ENCODE data around the gene ITPR1.

DNA sequence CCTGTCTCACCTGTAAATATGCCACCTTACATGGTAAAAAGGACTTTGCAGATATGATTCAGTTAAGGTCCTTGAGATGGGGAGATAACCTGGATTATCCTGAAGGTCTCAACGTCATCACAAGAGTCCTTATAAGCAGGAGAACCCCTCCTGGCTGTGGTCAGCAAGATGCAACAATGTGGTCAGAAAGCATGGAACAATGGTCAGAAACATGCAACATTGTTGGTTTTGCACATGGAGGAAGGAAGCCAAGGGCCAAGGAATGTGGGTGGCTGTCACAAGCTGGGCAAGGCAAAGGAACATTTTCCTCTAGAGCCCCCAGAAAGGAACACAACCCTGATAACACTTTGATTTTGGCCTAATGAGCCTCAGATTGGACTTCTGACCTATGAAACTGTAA, 16.7 kb upstream of the ITPR1 start:
- TF ChIP-seq SIN3A (IDR thresholded peaks at IDR 0.05; ENCODE audit: borderline replicate concordance, insufficient read depth, low read length) (no peak), TAF1 (IDR thresholded peaks at IDR 0.05; ENCODE audit: borderline replicate concordance, insufficient read depth, low read length) (no peak)
- TF ChIP-seq, protein P1, sequence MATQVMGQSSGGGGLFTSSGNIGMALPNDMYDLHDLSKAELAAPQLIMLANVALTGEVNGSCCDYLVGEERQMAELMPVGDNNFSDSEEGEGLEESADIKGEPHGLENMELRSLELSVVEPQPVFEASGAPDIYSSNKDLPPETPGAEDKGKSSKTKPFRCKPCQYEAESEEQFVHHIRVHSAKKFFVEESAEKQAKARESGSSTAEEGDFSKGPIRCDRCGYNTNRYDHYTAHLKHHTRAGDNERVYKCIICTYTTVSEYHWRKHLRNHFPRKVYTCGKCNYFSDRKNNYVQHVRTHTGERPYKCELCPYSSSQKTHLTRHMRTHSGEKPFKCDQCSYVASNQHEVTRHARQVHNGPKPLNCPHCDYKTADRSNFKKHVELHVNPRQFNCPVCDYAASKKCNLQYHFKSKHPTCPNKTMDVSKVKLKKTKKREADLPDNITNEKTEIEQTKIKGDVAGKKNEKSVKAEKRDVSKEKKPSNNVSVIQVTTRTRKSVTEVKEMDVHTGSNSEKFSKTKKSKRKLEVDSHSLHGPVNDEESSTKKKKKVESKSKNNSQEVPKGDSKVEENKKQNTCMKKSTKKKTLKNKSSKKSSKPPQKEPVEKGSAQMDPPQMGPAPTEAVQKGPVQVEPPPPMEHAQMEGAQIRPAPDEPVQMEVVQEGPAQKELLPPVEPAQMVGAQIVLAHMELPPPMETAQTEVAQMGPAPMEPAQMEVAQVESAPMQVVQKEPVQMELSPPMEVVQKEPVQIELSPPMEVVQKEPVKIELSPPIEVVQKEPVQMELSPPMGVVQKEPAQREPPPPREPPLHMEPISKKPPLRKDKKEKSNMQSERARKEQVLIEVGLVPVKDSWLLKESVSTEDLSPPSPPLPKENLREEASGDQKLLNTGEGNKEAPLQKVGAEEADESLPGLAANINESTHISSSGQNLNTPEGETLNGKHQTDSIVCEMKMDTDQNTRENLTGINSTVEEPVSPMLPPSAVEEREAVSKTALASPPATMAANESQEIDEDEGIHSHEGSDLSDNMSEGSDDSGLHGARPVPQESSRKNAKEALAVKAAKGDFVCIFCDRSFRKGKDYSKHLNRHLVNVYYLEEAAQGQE (IDR thresholded peaks at IDR 0.05; ENCODE audit: insufficient read depth in 1 of 2, low read depth in 2 of 2, low read length in 2 of 2): no peak

All from PFSK-1 (cell line).